ENCODE results near the gene IMMT. TPM values are rescaled to one million over a fixed set of nuclear protein-coding genes. Genes with fewer than 3 reads are reported as not detected.
"Not testable (repeated sequence)": the region's sequence is repeated elsewhere in the genome, so short reads cannot be mapped to it uniquely, and the experiment has no call there.

Gene IMMT
- polyA plus RNA-seq, 10 donors: 58.6 to 84.7 (median 72.5) TPM

GRCh38 chr2:86201671-86202335, 6.5 kb upstream of the IMMT start:
- no peak for DNase-seq

GRCh38 chr2:86200564-86200963, 5.3 kb upstream of the IMMT start:
- not testable (repeated sequence) for DNase-seq

GRCh38 chr2:86199834-86200177, 4.5 kb upstream of the IMMT start:
- no peak for DNase-seq

- DNase-seq: no peak
These were observed 636 bp upstream of the IMMT start for GRCh38 chr2:86195808-86196387.

GRCh38 chr2:86194751-86195054, 559 bp downstream of the IMMT start:
- DNase-seq: peak in 1 of 3 donors; percentile 96

DNA sequence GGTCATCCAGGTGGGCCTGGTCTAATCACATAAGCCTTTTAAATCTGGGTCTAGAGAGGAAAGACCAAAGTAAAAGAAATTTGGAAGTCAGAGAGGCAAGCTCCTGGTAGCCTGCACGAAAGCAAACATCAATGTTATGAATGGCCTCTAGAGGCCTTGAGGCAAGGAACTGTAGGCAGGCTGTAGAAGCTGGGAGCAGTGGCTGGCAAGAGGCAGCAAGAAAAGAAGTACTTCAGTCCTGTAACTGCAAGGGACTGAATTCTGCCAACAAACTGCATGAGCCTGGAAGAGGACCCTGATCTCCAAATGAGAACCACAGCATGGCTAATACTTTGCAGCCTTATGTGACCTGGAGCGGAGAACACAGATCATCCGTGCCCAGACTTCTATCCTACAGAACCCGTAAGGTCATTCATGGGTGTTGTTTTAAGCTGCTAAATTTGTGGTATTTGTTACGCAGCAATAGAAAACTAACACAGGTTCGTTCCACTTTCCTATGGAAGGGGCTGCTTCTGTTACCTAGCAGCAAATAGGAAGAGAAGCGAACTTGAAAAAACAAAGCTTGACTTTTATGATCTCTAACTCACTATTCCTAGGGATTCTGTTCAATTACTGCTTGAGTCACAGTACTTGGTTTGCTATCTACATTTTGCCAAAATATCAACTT, 1.2 kb downstream of the IMMT start:
- no peak for DNase-seq

DNA sequence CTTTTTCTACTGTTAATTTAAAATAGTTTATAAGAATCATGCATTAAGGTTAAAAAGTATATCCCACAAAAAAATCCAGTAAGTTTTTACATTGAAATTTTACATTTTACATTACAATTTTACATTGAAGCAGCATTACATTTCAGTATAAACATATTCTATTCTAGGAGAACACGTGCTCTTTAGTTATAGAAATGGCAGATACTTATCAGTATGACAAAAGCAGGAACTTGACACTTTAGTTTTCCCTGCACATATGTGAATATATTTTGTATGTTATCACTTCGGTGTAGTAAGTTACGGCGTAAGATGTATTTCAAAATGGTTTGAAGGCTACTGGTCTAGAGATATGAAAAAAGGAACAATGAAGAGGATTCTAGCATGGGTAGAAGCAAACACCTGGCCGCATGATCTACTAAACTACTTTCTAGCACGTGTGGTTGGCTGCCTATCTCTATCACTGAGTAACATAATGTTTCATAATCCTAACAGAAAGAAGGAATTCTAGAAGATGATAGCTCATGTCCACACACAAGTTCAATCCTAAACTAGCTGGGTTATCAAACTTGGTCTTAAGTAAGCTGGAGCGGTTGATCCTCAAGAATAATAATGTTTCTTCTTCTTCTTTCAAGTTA, 5.4 kb downstream of the IMMT start:
- DNase-seq: no peak

- no peak for DNase-seq
These were observed 8.8 kb downstream of the IMMT start for GRCh38 chr2:86186431-86186830.

- DNase-seq: no peak
These were observed 9.6 kb downstream of the IMMT start for GRCh38 chr2:86185517-86186212.

DNA sequence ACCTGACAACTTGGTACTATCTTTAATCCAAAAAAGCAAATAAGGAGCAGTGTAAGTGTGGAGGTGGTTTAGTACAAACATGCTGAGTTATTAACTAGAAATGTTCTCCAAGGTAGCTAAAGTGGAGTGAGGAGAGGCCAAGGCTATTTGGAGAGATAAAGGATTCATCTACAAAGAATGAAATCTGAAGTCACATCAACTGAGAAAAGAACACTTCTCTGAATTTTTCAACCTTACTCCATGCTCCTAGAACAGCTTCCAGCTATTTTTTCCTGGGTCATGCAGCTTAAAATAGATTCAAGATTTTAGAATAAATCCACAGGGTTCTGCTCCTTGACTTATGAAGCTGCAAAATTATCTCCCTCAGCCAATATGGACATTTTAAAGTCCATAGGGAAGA, 18.7 kb downstream of the IMMT start:
- no peak for DNase-seq

DNA sequence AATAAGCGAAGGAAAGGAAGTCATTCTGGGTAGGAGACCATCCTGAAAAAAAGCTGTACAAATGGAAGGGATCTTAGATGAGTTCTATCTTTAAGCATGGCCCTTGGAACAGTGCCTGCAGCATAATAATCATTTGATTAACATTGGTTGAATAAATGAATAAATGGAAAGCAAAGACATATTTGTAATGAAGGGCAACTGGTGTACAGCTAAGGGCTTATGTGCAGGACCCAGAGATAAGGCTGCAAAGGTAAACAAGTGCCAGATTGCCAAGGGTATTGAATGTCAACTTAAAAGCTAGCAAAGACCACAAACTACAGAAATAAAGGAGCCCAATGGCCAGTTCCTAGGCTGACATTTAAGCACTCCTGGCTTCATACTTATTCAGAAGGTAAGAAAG, 19.4 kb downstream of the IMMT start:
- no peak for DNase-seq

DNA sequence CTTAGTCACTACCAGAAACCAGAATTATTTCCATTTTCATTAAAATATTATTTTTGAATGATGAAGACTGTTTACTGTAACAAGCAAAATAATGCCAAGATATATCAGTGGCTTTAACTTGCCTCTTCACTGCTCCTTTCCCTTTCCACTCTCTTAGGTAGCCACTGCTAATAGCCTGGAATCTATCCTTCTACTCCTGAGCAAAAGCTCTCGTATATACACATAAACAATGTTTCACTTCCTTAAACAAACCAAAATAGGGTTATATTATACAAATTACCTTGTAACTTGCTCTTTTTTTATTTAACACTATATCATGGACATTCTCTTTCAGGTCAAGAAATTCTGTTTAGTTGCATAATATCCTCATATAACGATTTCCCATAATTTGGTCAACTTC, 20.8 kb downstream of the IMMT start:
- no peak for DNase-seq

GRCh38 chr2:86172610-86173009, 22.7 kb downstream of the IMMT start:
- no peak for DNase-seq

GRCh38 chr2:86171295-86171694, 24.0 kb downstream of the IMMT start:
- no peak for DNase-seq

DNA sequence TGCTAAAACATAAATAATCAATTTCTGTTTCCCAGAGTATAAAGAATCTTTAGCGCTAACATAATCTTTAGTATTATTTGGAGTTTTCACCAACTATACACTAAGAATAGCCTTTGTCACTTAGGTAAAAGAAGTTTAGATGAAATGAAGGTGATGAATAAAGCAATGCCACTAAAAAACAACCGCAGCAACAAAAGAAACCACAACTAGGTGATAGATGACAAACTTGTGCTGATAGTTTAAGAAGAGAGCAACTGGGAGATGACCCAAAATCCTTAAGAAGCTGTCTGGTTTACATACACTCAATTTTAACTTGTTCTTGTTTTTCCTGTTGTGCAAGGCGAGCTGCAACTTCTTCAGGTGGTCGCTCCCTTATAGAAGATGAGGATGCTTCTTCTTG, 24.8 kb downstream of the IMMT start:
- DNase-seq: no peak

- no peak for DNase-seq
These were observed 34.9 kb downstream of the IMMT start for GRCh38 chr2:86160156-86160952.

DNA sequence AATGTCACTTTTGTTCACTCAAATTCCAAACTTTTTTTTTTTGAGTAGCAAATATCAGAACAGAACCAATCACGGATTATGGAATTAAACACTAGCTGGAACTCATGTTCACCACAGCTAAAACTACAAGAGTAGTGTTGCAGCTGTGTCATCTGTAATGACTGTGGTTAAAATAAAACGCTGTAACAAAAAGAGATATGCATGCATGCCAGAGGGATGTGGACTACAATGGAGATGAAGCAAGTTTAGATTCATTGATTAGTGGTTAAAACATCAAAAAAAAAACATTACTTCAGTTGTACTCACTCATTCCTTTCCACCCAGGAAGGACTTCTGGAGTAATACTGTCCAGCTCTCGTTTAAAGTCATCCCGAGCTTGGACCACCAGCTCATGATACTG, 37.0 kb downstream of the IMMT start:
- no peak for DNase-seq

DNA sequence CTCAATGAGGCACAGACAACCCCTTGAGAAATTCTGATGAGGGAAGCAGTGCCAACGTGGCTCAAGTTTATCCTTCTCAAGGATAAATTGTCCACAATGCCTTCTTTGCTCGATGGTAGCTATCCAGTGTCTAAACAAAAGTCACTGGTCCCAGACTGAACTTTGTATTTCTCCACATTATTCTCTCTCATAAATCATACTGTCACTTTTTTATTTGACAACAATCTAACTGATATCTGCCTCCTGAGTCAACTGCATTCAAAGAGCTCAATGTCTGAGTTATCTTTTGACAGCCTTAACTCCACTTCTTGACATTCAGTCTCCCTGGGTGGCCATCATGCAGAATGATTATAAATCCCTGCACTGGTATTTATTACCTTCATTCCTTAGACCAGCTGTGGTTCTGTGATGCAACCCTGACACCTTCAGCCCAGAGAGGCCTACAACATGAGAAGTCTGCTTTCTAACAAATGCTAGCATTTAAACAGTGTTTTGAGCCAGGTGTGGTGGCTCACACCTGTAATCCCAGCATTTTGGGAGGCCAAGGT, 38.2 kb downstream of the IMMT start:
- DNase-seq: no peak

DNA sequence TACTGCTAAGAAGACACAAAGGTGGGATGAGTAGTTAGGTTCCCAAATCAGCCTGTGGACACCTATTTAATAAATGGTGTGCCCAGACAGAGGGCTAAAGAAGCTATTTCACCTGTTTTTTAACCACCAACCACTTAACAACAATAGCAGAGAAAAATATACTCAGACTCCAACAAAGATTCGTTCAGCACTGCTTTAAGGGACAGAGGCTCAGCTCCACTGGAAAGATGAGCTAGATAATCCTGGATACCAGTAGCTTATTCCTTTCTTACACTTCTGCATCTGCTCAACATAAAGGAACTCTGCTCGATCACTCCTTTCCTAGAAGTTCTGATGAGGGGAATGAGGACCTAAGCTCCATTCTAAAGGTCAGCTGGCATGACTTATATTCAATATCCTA, 44.8 kb downstream of the IMMT start:
- no peak for DNase-seq

GRCh38 chr2:86147793-86148192, 47.5 kb downstream of the IMMT start:
- no peak for DNase-seq

DNA sequence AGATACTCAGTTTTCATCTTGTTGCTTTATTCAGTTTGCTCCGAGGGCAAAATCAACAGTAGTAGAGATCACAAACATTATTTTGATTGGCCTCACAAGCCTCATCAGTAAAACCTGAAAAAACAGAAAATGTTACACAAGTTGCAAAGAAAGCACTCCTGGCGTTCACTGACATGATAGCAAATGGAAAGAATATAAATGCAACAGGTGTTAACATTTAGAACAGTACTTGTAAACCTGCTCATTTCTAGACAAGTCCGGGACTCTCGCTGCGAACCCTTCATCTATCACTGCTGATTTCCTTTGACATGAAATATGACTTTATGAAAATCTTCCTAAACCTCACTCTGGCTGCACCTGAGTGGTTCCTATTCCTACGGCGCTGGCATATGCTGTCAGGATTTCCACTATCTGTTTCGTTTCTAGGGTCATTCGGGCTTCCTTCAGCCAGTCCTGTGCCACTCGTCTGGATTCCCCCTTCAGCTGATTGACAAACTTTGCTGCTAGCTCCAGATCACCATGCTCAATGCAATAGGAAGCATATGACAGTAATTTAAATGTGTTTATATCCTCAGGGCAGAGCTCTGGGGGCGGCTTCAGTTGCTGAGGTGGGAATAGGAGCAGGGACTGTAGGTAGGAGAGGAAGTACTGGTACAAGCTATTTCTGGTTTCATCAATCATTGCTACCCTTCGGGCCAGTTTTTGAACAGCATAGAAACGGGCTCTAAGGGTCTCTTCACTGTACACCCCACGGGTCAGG, 51.2 kb downstream of the IMMT start:
- no peak for DNase-seq
